H1 (cell line): Measurements from ENCODE around the gene ELMO1. TPM values are rescaled to one million over a fixed set of nuclear protein-coding genes. Genes with fewer than 3 reads are reported as not detected.

Experiments
- CTCF ChIA-PET: fragments of 300-600 bp; sonication (Branson Sonifier 250); formaldehyde crosslinking; loops from one replicate; lab custom pipeline; 2021; ENCODE audit not compliant: partially characterized antibody; lab: Charles Lee
- POLR2A ChIA-PET: fragments of 300-600 bp; sonication (Branson Sonifier 250); formaldehyde crosslinking; loops from one replicate; lab custom pipeline; 2021; ENCODE audit warnings: inconsistent platforms; ENCODE audit not compliant: partially characterized antibody; lab: Charles Lee
- DNase-seq, 2 experiments: peaks; one replicate each; pipeline versions ENCODE4 v3.0.0 to v3.0.0-alpha.2; 2010 to 2022; ENCODE audit warnings: low spot score in 2 of 2, low read depth in 1 of 2, mixed read lengths in 1 of 2
- FAIRE-seq: peaks from 2 replicates; lab custom pipeline; 2011; peaks lifted over from hg19 to GRCh38; lab: Jason Lieb, UNC
- H2AFZ ChIP-seq: 2 replicates; pipeline ENCODE4 v1.8.1; 2012; ENCODE audit warnings: low read length, inconsistent platforms
- H2AK5ac ChIP-seq: 2 replicates; pipeline ENCODE4 v1.6.1; 2013; ENCODE audit warnings: low read depth, low read length
- H2BK120ac ChIP-seq: replicated peaks from 2 replicates; pipeline ENCODE3; 2013; ENCODE audit warnings: low read depth, low read length, inconsistent platforms
- H2BK12ac ChIP-seq: 2 replicates; pipeline ENCODE4 v1.6.1; 2013; ENCODE audit warnings: low read depth, low read length
- H2BK15ac ChIP-seq: 2 replicates; pipeline ENCODE4 v1.6.1; 2013; ENCODE audit warnings: low read length
- H2BK20ac ChIP-seq: 2 replicates; pipeline ENCODE4 v1.6.1; 2013; ENCODE audit warnings: low read length
- H2BK5ac ChIP-seq: 2 replicates; pipeline ENCODE4 v1.6.1; 2013; ENCODE audit warnings: low read depth, low read length
- H3K14ac ChIP-seq: 2 replicates; pipeline ENCODE4 v1.6.1; 2013; ENCODE audit warnings: inconsistent platforms; ENCODE audit not compliant: insufficient read length
- H3K18ac ChIP-seq: 2 replicates; pipeline ENCODE4 v1.6.1; 2013; ENCODE audit warnings: low read length; ENCODE audit errors: extremely low read depth
- H3K23ac ChIP-seq: 2 replicates; pipeline ENCODE4 v1.6.1; 2013; ENCODE audit warnings: inconsistent platforms; ENCODE audit not compliant: insufficient read length
- H3K23me2 ChIP-seq: 2 replicates; pipeline ENCODE4 v1.6.1; 2013; ENCODE audit warnings: low read depth, low read length
- H3K27ac ChIP-seq: 2 replicates; pipeline ENCODE4 v1.6.1; 2011; ENCODE audit warnings: low read depth, low read length, inconsistent platforms
- H3K27me3 ChIP-seq, 4 experiments: replicated peaks in 1 of 4; 1 replicate in 1 of 4; 2 replicates in 3 of 4; pipeline versions ENCODE4 v1.6.1 to v1.8.1; 2011 to 2013; ENCODE audit warnings: low read length in 3 of 4, mild to moderate bottlenecking in 3 of 4, inconsistent platforms in 2 of 4, mixed read lengths in 2 of 4, moderate library complexity in 1 of 4; ENCODE audit not compliant: control insufficient read depth in 3 of 4, insufficient read depth in 3 of 4; ENCODE audit errors: extremely low read depth in 1 of 4
- H3K36me3 ChIP-seq, 4 experiments: 2 replicates each; pipeline versions ENCODE4 v1.6.1 to v1.8.1; 2011 to 2013; ENCODE audit warnings: mild to moderate bottlenecking in 4 of 4, low read length in 3 of 4, moderate library complexity in 2 of 4, control low read depth in 1 of 4, inconsistent platforms in 1 of 4; ENCODE audit not compliant: insufficient read depth in 4 of 4, control insufficient read depth in 2 of 4
- H3K4ac ChIP-seq: replicated peaks from 2 replicates; pipeline ENCODE3; 2013; ENCODE audit warnings: low read length, low read depth, mixed read lengths, inconsistent platforms; ENCODE audit not compliant: insufficient read length
- H3K4me1 ChIP-seq, 4 experiments: replicated peaks in 1 of 4; 1 replicate in 1 of 4; 2 replicates in 3 of 4; pipeline versions ENCODE4 v1.6.1 to v1.8.1; 2011 to 2013; ENCODE audit warnings: low read length in 3 of 4, inconsistent platforms in 2 of 4, mixed read lengths in 1 of 4; ENCODE audit not compliant: insufficient read depth in 4 of 4, control insufficient read depth in 3 of 4
- H3K4me2 ChIP-seq, 2 experiments: 2 replicates each; pipeline versions ENCODE4 v1.6.1 to v1.8.1; 2011 to 2013; ENCODE audit warnings: low read depth in 2 of 2, low read length in 2 of 2, control low read depth in 1 of 2, inconsistent platforms in 1 of 2, mild to moderate bottlenecking in 1 of 2; ENCODE audit not compliant: insufficient read depth in 1 of 2
- H3K4me3 ChIP-seq, 4 experiments: fragments of 200-600, 300-600 bp in 1 of 4; sonication (generic), shearing (Covaris generic), sonication (Bioruptor Twin) in 1 of 4; 2 replicates each; pipeline versions ENCODE4 v1.5.1 to v1.8.1; 2011 to 2016; ENCODE audit warnings: low read length in 4 of 4, low read depth in 3 of 4, control low read depth in 2 of 4, inconsistent platforms in 2 of 4, mild to moderate bottlenecking in 2 of 4, mixed read lengths in 1 of 4, moderate library complexity in 1 of 4; ENCODE audit not compliant: insufficient read depth in 2 of 4; ENCODE audit errors: extremely low read depth in 1 of 4
- H3K56ac ChIP-seq: replicated peaks from 2 replicates; pipeline ENCODE3; 2013; ENCODE audit warnings: low read depth, mild to moderate bottlenecking, mixed read lengths, low read length, inconsistent platforms; ENCODE audit not compliant: insufficient read length
- H3K79me1 ChIP-seq: 2 replicates; pipeline ENCODE4 v1.6.1; 2013; ENCODE audit warnings: low read depth, low read length, control low read depth
- H3K79me2 ChIP-seq, 2 experiments: 2 replicates each; pipeline versions ENCODE4 v1.6.1 to v1.8.1; 2012 to 2013; ENCODE audit warnings: low read length in 2 of 2, mild to moderate bottlenecking in 2 of 2, inconsistent platforms in 1 of 2; ENCODE audit not compliant: insufficient read depth in 2 of 2, control insufficient read depth in 1 of 2
- H3K9ac ChIP-seq, 4 experiments: replicated peaks in 1 of 4; 1 replicate in 1 of 4; 2 replicates in 3 of 4; pipeline versions ENCODE4 v1.6.1 to v1.8.1; 2011 to 2013; ENCODE audit warnings: low read depth in 3 of 4, low read length in 3 of 4, control low read depth in 2 of 4, mild to moderate bottlenecking in 2 of 4, moderate library complexity in 2 of 4, inconsistent platforms in 1 of 4; ENCODE audit errors: extremely low read depth in 1 of 4
- H3K9me3 ChIP-seq, 2 experiments: 2 replicates each; pipeline versions ENCODE4 v1.6.1 to v1.8.1; 2012 to 2013; ENCODE audit warnings: mild to moderate bottlenecking in 2 of 2, moderate library complexity in 2 of 2, control low read depth in 1 of 2, inconsistent platforms in 1 of 2, low read depth in 1 of 2, low read length in 1 of 2, mixed read lengths in 1 of 2; ENCODE audit not compliant: insufficient read depth in 2 of 2
- H4K20me1 ChIP-seq, 2 experiments: replicated peaks in 1 of 2; 2 replicates each; pipeline versions ENCODE3 to v1.8.1; 2011 to 2013; ENCODE audit warnings: inconsistent platforms in 2 of 2, low read length in 2 of 2, mild to moderate bottlenecking in 1 of 2; ENCODE audit not compliant: insufficient read depth in 2 of 2, control insufficient read depth in 1 of 2
- H4K5ac ChIP-seq: 2 replicates; pipeline ENCODE4 v1.6.1; 2013; ENCODE audit warnings: low read length, low read depth, mixed read lengths, inconsistent platforms; ENCODE audit not compliant: insufficient read length
- H4K8ac ChIP-seq: 2 replicates; pipeline ENCODE4 v1.8.0; 2013; ENCODE audit warnings: mild to moderate bottlenecking, moderate library complexity, low read length, inconsistent platforms; ENCODE audit not compliant: insufficient read depth; ENCODE audit errors: extremely low read depth
- H4K91ac ChIP-seq: replicated peaks from 2 replicates; pipeline ENCODE3; 2013; ENCODE audit warnings: low read length, mixed read lengths, inconsistent platforms; ENCODE audit not compliant: insufficient read length
- BCL11A ChIP-seq, 2 experiments: IDR thresholded peaks; one replicate each; pipeline ENCODE4 v1.6.1; 2011; ENCODE audit warnings: low read depth in 2 of 2, low read length in 2 of 2, mild to moderate bottlenecking in 2 of 2
- CBX5 ChIP-seq: fragments of 300-800, 300-1000 bp; sonication (generic); IDR thresholded peaks from 2 replicates; pipeline ENCODE4 v1.7.1; 2016; ENCODE audit warnings: antibody characterized with exemption, low read length, low read depth
- POLR2A ChIP-seq, 2 experiments: IDR thresholded peaks; 1 replicate in 1 of 2; 2 replicates in 1 of 2; pipeline ENCODE4 v1.6.1; 2011; ENCODE audit warnings: low read depth in 2 of 2, low read length in 2 of 2, mild to moderate bottlenecking in 2 of 2; ENCODE audit errors: control extremely low read depth in 1 of 2
- POU5F1 ChIP-seq: IDR thresholded peaks from 2 replicates; pipeline ENCODE4 v1.6.1; 2011; ENCODE audit warnings: low read depth, mild to moderate bottlenecking, low read length, moderate library complexity
- RFX5 ChIP-seq: IDR thresholded peaks from 2 replicates; pipeline ENCODE4 v1.6.1; 2011; ENCODE audit warnings: low read depth, low read length, improper control_type of control experiment, borderline replicate concordance
- SP2 ChIP-seq: IDR thresholded peaks from 2 replicates; pipeline ENCODE4 v1.6.1; 2012; ENCODE audit warnings: mild to moderate bottlenecking, low read length, inconsistent platforms
- TAF1 ChIP-seq: IDR thresholded peaks from 2 replicates; pipeline ENCODE4 v1.6.1; 2011; ENCODE audit warnings: mild to moderate bottlenecking, low read depth, low read length
- ZNF274 ChIP-seq: IDR thresholded peaks from 2 replicates; pipeline ENCODE4 v1.7.0; 2012; ENCODE audit warnings: low read length, borderline replicate concordance; ENCODE audit errors: extremely low read depth
- WGBS, 2 experiments: shearing (Covaris generic) in 1 of 2; methylation state at CpG; one replicate each; pipeline versions ENCODE4 v1.1.6 to v1.1.7; 2013 to 2015; ENCODE audit warnings: low lambda C conversion rate in 2 of 2, mixed read lengths in 2 of 2, inconsistent platforms in 1 of 2, low coverage in 1 of 2, missing lambda C conversion rate in 1 of 2; ENCODE audit not compliant: insufficient replicate concordance in 2 of 2, insufficient coverage in 1 of 2, insufficient read length in 1 of 2; ENCODE audit errors: extremely low coverage in 1 of 2, missing lambda C conversion rate in 1 of 2; 5-methylcytosine and 5-hydroxymethylcytosine counted together
- polyA plus RNA-seq, 7 experiments: library from polyadenylated mRNA; depleted of rRNA in 3 of 7; stranded (reverse) in 5 of 7; unstranded in 2 of 7; fragments of >200 nt in 5 of 7; fragments of 200-250 nt in 2 of 7; gene quantifications; 1 replicate in 5 of 7; 2 replicates in 1 of 7; 4 replicates in 1 of 7; pipeline versions ENCODE4 v1.2.1 to v1.2.3, GENCODE V29; 2011 to 2013; ENCODE audit warnings: missing spikeins in 2 of 7, mixed read lengths in 2 of 7
- total RNA-seq: library from RNA; stranded (reverse); fragmentation: NEBNext Ultra II Directional; extraction: Animal tissue kit (Norgen Biotek cat#: 25700); gene quantifications from 2 replicates; pipeline ENCODE4 v1.2.1, GENCODE V29; 2021

Gene ELMO1
- total and polyA plus RNA-seq, 2 of the 8 experiments (the other 6 are each of a cell fraction or from before 2014, with no cell fraction given), result 18.4 to 21.0 TPM

DNA sequence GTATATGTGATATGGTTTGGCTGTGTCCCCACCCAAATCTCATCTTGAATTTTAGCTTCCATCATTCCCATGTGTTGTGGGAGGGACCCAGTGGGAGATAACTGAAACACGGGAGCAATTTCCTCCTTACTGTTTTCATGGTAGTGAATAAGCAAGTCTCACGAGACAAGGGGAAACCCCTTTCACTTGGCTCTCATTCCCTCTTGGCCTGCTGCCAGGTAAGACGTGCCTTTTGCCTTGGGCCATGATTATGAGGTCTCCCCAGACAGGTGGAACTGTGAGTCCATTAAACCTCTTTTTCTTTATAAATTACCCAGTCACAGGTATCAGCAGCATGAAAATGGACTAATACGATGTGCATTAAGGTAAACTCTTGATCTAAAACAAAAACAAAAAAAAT is 367.2 kb downstream of the ELMO1 start:
- Histone ChIP-seq H3K79me1 (no peaks in the 10 kb centered on the region), H3K14ac (no peak overlapping the region), H3K18ac (no peak overlapping the region), H3K27ac (no peak overlapping the region), H3K23me2 (no peaks in the 10 kb centered on the region), H2AFZ (no peak overlapping the region), H3K4me3 (no peak overlapping the region), H4K5ac (no peak overlapping the region), H3K9ac (no peak overlapping the region), H3K56ac (no peak overlapping the region), H2BK120ac (no peak overlapping the region), H3K23ac (no peak overlapping the region), H2BK5ac (no peak overlapping the region), H4K20me1 (no peaks in the 10 kb centered on the region), H3K4ac (no peak overlapping the region), H2AK5ac (no peak overlapping the region), H3K79me2 (no peaks in the 10 kb centered on the region), H3K4me1 (no peaks in the 10 kb centered on the region), H2BK20ac (no peak overlapping the region), H3K4me2 (no peak overlapping the region), H3K27me3 (no peaks in the 10 kb centered on the region), H4K91ac (no peak overlapping the region), H3K36me3 (no peaks in the 10 kb centered on the region), H4K8ac (no peak overlapping the region), H3K9me3 (no peaks in the 10 kb centered on the region), H2BK15ac (no peak overlapping the region), H2BK12ac (no peak overlapping the region)
- 83% methylated on average over 4 of the region's 4 CpGs; no CpG with 5 or more reads in 1 of the 2 experiments for WGBS, 2 experiments
- DNase-seq (no peak), FAIRE-seq (no peak)
- CTCF ChIA-PET, result interaction anchor here (1.1 kb wide), 1 partner anchor 16 kb away, joined by 5 read pairs; no protein-coding TSS in a partner anchor
- TF ChIP-seq SP2 (no peak), RFX5 (no peak), ZNF274 (no peak), POU5F1 (no peak), POLR2A (IDR thresholded peaks at IDR 0.05; ENCODE audit: control extremely low read depth in 1 of 2, low read depth in 2 of 2, low read length in 2 of 2) (no peak), BCL11A (IDR thresholded peaks at IDR 0.05; ENCODE audit: low read depth in 2 of 2, low read length in 2 of 2) (no peak), CBX5 (no peak), TAF1 (no peak)
- POLR2A ChIA-PET, result no interaction called here
